NCI-H69 (cell line): Measurements from ENCODE around the gene GBP7.
"Not testable (repeated sequence)": the region's sequence is repeated elsewhere in the genome, so short reads cannot be mapped to it uniquely, and the experiment has no call there.

Experiments used
- DNase-seq: peaks from one replicate; lab custom pipeline; 2025; lab: John Stamatoyannopoulos, UW

The GBP7 gene

GRCh38 chr1:89170170-89171066 is 5.4 kb downstream of the GBP7 start:
- DNase-seq, result no peak

GRCh38 chr1:89169166-89169565 is 6.6 kb downstream of the GBP7 start:
- DNase-seq, result no peak

DNA sequence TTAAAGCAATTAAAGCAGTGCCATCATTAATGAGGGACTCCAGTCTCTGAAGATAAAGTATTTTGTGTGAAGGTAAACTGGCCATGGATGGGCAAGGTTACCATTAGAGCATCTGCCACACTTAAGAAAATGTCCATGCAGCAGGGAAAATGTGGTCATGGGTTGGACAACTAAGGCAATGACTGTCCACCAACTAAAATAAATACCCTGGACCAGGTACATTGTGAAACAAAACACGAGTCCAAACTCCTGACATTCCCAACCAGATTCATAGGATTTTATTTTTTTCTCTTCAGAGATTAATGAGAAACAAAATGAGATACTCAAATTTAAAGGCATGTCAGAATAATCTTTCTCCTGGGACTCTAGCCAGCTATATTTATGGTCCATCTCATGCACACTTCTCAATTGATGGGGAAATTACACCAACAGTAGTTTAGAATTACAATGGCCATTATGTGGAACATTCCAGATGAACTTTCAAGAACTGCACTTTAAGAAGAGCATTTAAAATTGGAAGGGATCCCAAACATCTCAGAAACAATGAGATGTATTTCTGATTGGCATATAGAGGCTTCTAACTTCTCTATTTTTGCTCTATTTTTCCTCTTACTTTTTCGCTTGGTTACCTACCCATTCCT is 8.1 kb downstream of the GBP7 start:
- peak; percentile 29 for DNase-seq

DNA sequence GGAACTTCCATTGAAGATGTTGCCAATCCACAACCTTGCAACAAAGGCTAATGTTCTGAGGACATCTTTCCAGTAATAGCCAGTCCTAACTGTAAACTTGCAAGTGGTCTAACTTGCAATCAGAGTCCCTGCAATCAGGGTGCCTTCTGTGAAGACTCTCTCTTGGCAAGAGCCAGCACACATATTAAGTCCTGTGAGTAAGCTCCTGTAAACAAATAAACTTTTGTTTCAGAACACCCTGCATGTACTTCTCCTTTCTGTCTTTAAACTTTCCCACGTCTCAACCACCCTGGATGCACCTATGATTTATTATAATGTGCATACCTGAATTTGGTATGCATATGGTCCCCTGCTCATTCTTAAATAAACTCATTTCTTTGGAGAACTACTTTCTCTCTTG is 9.1 kb downstream of the GBP7 start:
- no peak for DNase-seq

GRCh38 chr1:89165811-89166210 is 10.0 kb downstream of the GBP7 start:
- DNase-seq, result no peak

DNA sequence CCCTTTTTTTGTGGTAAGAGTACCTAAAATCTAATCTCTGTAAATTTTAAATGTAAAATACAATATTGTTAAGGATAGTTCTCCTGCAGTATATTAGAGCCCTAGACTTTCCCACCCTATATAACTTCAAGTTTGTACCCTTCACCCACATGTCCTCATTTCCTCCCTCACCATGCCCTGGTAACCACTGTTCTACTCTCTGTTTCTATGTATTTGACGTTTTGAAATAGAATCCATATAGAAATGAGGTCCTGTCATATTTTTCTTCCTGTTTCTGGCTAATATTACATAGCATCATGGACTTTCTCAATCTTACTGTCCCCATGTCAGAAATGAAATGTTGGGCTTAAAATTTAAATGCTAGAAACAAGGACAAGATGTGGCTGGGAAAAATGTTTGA is 24.8 kb downstream of the GBP7 start:
- DNase-seq, result no peak

DNA sequence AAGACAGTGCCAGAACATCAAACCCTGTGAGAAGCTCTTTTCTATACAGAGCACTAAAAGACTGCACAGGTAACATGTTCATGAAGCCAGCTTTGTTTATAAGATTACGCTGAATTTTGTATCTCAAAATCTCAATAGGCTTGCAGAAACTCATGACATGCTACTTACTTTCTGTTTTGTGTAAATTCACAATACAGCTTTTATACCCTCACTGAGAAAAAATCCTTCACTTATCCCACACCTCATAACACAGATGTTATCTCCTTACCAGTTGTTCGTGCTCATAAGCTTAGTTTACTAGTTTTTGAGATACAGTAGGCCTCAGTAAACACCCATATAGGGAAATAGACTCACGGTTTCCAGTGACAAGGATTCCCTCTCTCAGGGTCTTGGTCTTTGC is 25.8 kb downstream of the GBP7 start:
- DNase-seq, result no peak

GRCh38 chr1:89149229-89149628 is 26.6 kb downstream of the GBP7 start:
- DNase-seq, result peak; percentile 23

- no peak for DNase-seq
Measured at GRCh38 chr1:89147678-89148658, 27.8 kb downstream of the GBP7 start.

DNA sequence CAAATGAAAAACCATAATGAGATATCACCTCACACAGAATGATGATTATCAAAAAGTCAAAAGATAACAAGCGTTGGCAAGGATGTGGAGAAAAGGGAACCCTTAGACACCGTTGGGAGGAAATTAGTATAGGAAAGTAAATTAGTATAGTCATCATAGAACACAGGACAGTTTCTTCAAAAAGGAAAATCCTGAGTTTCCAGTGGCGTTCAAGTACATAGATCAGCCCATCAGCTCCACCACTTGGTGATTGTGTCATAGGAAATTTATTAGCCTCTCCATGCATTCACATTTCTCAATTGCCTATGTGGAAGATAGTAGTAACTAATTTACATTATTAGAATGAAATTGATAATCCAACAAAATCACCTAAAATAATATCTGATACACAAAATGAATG is 29.1 kb downstream of the GBP7 start:
- no peak for DNase-seq

- no peak for DNase-seq
Measured at GRCh38 chr1:89143484-89143883, 32.3 kb downstream of the GBP7 start.

- no peak for DNase-seq
Measured at GRCh38 chr1:89142160-89142559, 33.6 kb downstream of the GBP7 start.

DNA sequence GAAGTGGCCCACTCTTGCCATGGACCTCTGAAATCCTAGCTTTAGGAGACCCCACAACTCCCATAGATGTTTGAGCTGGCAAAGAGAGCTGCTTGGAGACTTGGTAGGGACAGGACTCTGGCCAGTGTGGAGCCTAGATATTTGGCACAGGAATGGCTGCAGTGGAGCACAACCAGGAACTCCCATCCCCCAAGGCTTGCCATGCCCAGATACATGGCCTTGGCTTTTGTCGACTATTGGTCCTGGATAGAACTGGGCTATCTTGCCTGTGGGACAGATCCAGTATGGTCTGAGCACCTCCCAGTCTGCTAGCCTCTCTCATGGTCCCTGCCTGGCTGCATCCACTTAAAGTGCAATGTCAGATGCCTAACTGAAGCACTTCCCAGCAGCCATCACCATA is 42.1 kb downstream of the GBP7 start:
- DNase-seq, result no peak

GRCh38 chr1:89130716-89131115 is 45.1 kb downstream of the GBP7 start:
- no peak for DNase-seq

GRCh38 chr1:89129911-89130310 is 45.9 kb downstream of the GBP7 start:
- DNase-seq, result no peak

DNA sequence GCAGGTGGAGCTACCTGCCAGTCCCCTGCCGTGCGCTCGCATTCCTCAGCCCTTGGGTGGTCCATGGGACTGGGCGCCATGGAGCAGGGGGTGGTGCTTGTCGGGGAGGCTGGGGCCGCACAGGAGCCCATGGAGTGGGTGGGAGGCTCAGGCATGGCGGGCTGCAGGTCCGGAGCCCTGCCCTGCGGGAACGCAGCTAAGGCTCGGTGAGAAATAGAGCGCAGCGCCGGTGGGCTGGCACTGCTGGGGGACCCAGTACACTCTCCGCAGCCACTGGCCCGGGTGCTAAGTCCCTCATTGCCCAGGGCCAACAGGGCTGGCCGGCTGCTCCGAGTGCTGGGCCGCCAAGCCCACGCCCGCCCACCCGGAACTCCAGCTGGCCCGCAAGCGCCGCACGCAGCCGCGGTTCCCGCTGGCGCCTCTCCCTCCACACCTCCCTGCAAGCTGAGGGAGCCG is 47.8 kb downstream of the GBP7 start:
- not testable (repeated sequence) for DNase-seq

GRCh38 chr1:89126602-89127565 is 48.9 kb downstream of the GBP7 start:
- not testable (repeated sequence) for DNase-seq

GRCh38 chr1:89125913-89126580 is 49.8 kb downstream of the GBP7 start, which contains the start of gene GBP2:
GBP2 (minus strand) TSS chr1:89126114; CDS start chr1:89121966, 4,148 bp downstream.
- no peak for DNase-seq

GRCh38 chr1:89125240-89125912 is 50.4 kb downstream of the GBP7 start:
- DNase-seq, result no peak

- no peak for DNase-seq
Measured at GRCh38 chr1:89121641-89122040, 54.2 kb downstream of the GBP7 start.
